ENCODE data around the gene DHX38.

DNA sequence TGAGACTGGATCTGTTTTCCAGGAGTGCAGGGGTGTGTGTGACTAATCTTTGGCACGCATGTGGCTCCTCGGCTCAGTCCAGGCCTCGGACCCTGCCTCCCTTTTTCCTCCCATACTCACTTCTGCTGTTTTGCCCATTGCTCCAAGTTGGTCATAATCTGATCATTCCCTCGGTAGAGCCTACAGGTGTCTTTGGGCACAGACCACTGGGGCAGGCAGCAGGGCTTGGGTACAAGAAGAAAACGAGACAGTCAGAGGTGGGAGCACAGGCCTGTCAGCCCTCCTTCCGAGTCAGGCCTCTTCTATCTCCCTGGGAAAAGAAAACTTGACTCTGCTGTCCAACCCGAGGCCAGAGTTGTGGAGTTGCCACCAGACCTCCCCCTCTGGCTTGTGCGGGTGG, 29.8 kb downstream of the DHX38 start:
- no peak for TF ChIP-seq CTCF (IDR thresholded peaks at IDR 0.05 in 4 of 5, conservative IDR thresholded peaks at IDR 0.05 in 1 of 5)
- TF ChIP-seq POLR2A (IDR thresholded peaks at IDR 0.05), result no peak
